HFF-Myc (cell line): ENCODE measurements around the gene EPHA6.

Experiments used
- DNase-seq: peaks from one replicate; pipeline ENCODE4 v3.0.0-alpha.2; 2011; ENCODE audit warnings: low read depth; ENCODE audit errors: extremely low read depth
- H3K4me3 ChIP-seq: replicated peaks from 2 replicates; pipeline ENCODE4 v1.5.1; 2011; ENCODE audit warnings: low read depth, mild to moderate bottlenecking, control low read depth, low read length
- CTCF ChIP-seq: IDR thresholded peaks from 2 replicates; pipeline ENCODE4 v1.5.1; 2012; ENCODE audit warnings: mild to moderate bottlenecking, low read depth, low read length, control low read depth; ENCODE audit errors: missing control alignments

EPHA6 gene

GRCh38 chr3:96813134-96813819 lies 1.1 kb upstream of the EPHA6 start:
- H3K4me3 ChIP-seq, result peak overlapping the region; percentile 15; the same call in 1 of the 2 replicates
- TF ChIP-seq CTCF, result peak; percentile 50
- peak; percentile 12 for DNase-seq

GRCh38 chr3:96814651-96815567 lies 515 bp downstream of the EPHA6 start:
- no peak overlapping the region for H3K4me3 ChIP-seq
- DNase-seq, result no peak

GRCh38 chr3:96831175-96831574 lies 16.8 kb downstream of the EPHA6 start:
- H3K4me3 ChIP-seq, result no peak overlapping the region
- DNase-seq, result no peak
- no peak for TF ChIP-seq CTCF

More at GRCh38 chr3:96814651-96815567, 515 bp downstream of the EPHA6 start:
- TF ChIP-seq CTCF, result no peak

GRCh38 chr3:96833301-96833700 lies 18.9 kb downstream of the EPHA6 start:
- DNase-seq, result no peak
- no peak overlapping the region for H3K4me3 ChIP-seq
- no peak for TF ChIP-seq CTCF

GRCh38 chr3:96836153-96836915 lies 21.9 kb downstream of the EPHA6 start:
- H3K4me3 ChIP-seq, result no peak overlapping the region
- no peak for TF ChIP-seq CTCF
- DNase-seq, result no peak

GRCh38 chr3:96843505-96844203 lies 29.3 kb downstream of the EPHA6 start:
- DNase-seq, result no peak
- no peak overlapping the region for H3K4me3 ChIP-seq
- TF ChIP-seq CTCF, result no peak
